Measurements from ENCODE around the gene HEATR5B.
A peak's percentile ranks its signal among the peaks of the same experiment; 100 is the strongest.

HEATR5B gene

GRCh38 chr2:36975306-36975705 is 108.9 kb downstream of the HEATR5B start:
- Histone ChIP-seq H3K4me1 (ENCODE audit: insufficient read depth, low read length) (no peaks in the 10 kb centered on the region), H3K27me3 (ENCODE audit: control insufficient read depth in 1 of 2, insufficient read depth in 2 of 2, low read length in 2 of 2) (no peaks in the 10 kb centered on the region), H3K9me3 (ENCODE audit: low read length) (no peaks in the 10 kb centered on the region), H3K27ac (ENCODE audit: low read depth, low read length) (no peak overlapping the region), H3K9ac (ENCODE audit: low read length) (no peak overlapping the region), H3K4me3 (ENCODE audit: low read depth in 1 of 2, low read length in 2 of 2) (no peak overlapping the region), H3K36me3 (ENCODE audit: insufficient read depth, low read length) (no peaks in the 10 kb centered on the region)

GRCh38 chr2:36973320-36973719 is 110.9 kb downstream of the HEATR5B start:
- H3K36me3 ChIP-seq (ENCODE audit: insufficient read depth, low read length) = no peaks in the 10 kb centered on the region
- H3K4me1 ChIP-seq (ENCODE audit: insufficient read depth, low read length) = no peaks in the 10 kb centered on the region
- no peaks in the 10 kb centered on the region for H3K27me3 ChIP-seq (ENCODE audit: control insufficient read depth in 1 of 2, insufficient read depth in 2 of 2, low read length in 2 of 2)
- no peak overlapping the region for H3K27ac ChIP-seq (ENCODE audit: low read depth, low read length)
- no peaks in the 10 kb centered on the region for H3K9me3 ChIP-seq (ENCODE audit: low read length)
- H3K9ac ChIP-seq (ENCODE audit: low read length) = no peak overlapping the region
- no peak overlapping the region for H3K4me3 ChIP-seq (ENCODE audit: low read depth in 1 of 2, low read length in 2 of 2)

GRCh38 chr2:36971990-36972389 is 112.2 kb downstream of the HEATR5B start:
- Histone ChIP-seq H3K4me1 (ENCODE audit: insufficient read depth, low read length) (no peaks in the 10 kb centered on the region), H3K36me3 (ENCODE audit: insufficient read depth, low read length) (no peaks in the 10 kb centered on the region), H3K27ac (ENCODE audit: low read depth, low read length) (no peak overlapping the region), H3K27me3 (ENCODE audit: control insufficient read depth in 1 of 2, insufficient read depth in 2 of 2, low read length in 2 of 2) (no peaks in the 10 kb centered on the region), H3K9me3 (ENCODE audit: low read length) (no peaks in the 10 kb centered on the region), H3K9ac (ENCODE audit: low read length) (no peak overlapping the region), H3K4me3 (ENCODE audit: low read depth in 1 of 2, low read length in 2 of 2) (no peak overlapping the region)

- Histone ChIP-seq H3K36me3 (ENCODE audit: insufficient read depth, low read length) (no peaks in the 10 kb centered on the region), H3K9ac (ENCODE audit: low read length) (peak overlapping the region; percentile 81), H3K4me1 (ENCODE audit: insufficient read depth, low read length) (peaks cover 15% of the 10 kb centered on the region), H3K27me3 (ENCODE audit: control insufficient read depth in 1 of 2, insufficient read depth in 2 of 2, low read length in 2 of 2) (no peaks in the 10 kb centered on the region), H3K9me3 (ENCODE audit: low read length) (no peaks in the 10 kb centered on the region), H3K27ac (ENCODE audit: low read depth, low read length) (peak overlapping the region; percentile 73), H3K4me3 (ENCODE audit: low read depth in 1 of 2, low read length in 2 of 2) (peak overlapping the region; percentile 73 to 93)
These were observed 116.8 kb downstream of the HEATR5B start for GRCh38 chr2:36967236-36967876.

- no peaks in the 10 kb centered on the region for H3K9me3 ChIP-seq (ENCODE audit: low read length)
- peak within 1 kb of the TSS; percentile 93 to 96 for H3K4me3 ChIP-seq (ENCODE audit: low read depth in 1 of 2, low read length in 2 of 2)
- H3K27me3 ChIP-seq (ENCODE audit: control insufficient read depth in 1 of 2, insufficient read depth in 2 of 2, low read length in 2 of 2) = no peaks in the 10 kb centered on the region
- no peaks in the 10 kb centered on the region for H3K36me3 ChIP-seq (ENCODE audit: insufficient read depth, low read length)
- H3K9ac ChIP-seq (ENCODE audit: low read length) = peak within 1 kb of the TSS; percentile 81
- H3K4me1 ChIP-seq (ENCODE audit: insufficient read depth, low read length) = peaks cover 15% of the 10 kb centered on the region
- H3K27ac ChIP-seq (ENCODE audit: low read depth, low read length) = peak within 1 kb of the TSS; percentile 82
These were observed 117.6 kb downstream of the HEATR5B start, which contains the start of gene STRN for GRCh38 chr2:36966370-36967235. STRN (minus strand) TSS chr2:36966536; CDS start chr2:36966463, 73 bp downstream.

- Histone ChIP-seq H3K9me3 (ENCODE audit: low read length) (no peaks in the 10 kb centered on the region), H3K27me3 (ENCODE audit: control insufficient read depth in 1 of 2, insufficient read depth in 2 of 2, low read length in 2 of 2) (no peaks in the 10 kb centered on the region), H3K27ac (ENCODE audit: low read depth, low read length) (peak overlapping the region; percentile 82), H3K4me3 (ENCODE audit: low read depth in 1 of 2, low read length in 2 of 2) (peak overlapping the region; percentile 93 to 96), H3K9ac (ENCODE audit: low read length) (peak overlapping the region; percentile 58), H3K4me1 (ENCODE audit: insufficient read depth, low read length) (peaks cover 15% of the 10 kb centered on the region), H3K36me3 (ENCODE audit: insufficient read depth, low read length) (no peaks in the 10 kb centered on the region)
These were observed 118.3 kb downstream of the HEATR5B start for GRCh38 chr2:36965751-36966369.

GRCh38 chr2:36965206-36965605 is 119.0 kb downstream of the HEATR5B start:
- H3K4me3 ChIP-seq (ENCODE audit: low read depth in 1 of 2, low read length in 2 of 2) = peak overlapping the region; percentile 93 to 96
- H3K27ac ChIP-seq (ENCODE audit: low read depth, low read length) = no peak overlapping the region
- H3K4me1 ChIP-seq (ENCODE audit: insufficient read depth, low read length) = peaks cover 15% of the 10 kb centered on the region
- H3K9ac ChIP-seq (ENCODE audit: low read length) = peak overlapping the region; percentile 58
- H3K9me3 ChIP-seq (ENCODE audit: low read length) = no peaks in the 10 kb centered on the region
- H3K27me3 ChIP-seq (ENCODE audit: control insufficient read depth in 1 of 2, insufficient read depth in 2 of 2, low read length in 2 of 2) = no peaks in the 10 kb centered on the region
- no peaks in the 10 kb centered on the region for H3K36me3 ChIP-seq (ENCODE audit: insufficient read depth, low read length)

- no peak overlapping the region for H3K9ac ChIP-seq (ENCODE audit: low read length)
- H3K36me3 ChIP-seq (ENCODE audit: insufficient read depth, low read length) = no peaks in the 10 kb centered on the region
- no peaks in the 10 kb centered on the region for H3K27me3 ChIP-seq (ENCODE audit: control insufficient read depth in 1 of 2, insufficient read depth in 2 of 2, low read length in 2 of 2)
- no peaks in the 10 kb centered on the region for H3K9me3 ChIP-seq (ENCODE audit: low read length)
- peaks cover 15% of the 10 kb centered on the region for H3K4me1 ChIP-seq (ENCODE audit: insufficient read depth, low read length)
- H3K27ac ChIP-seq (ENCODE audit: low read depth, low read length) = no peak overlapping the region
- H3K4me3 ChIP-seq (ENCODE audit: low read depth in 1 of 2, low read length in 2 of 2) = peak overlapping the region in 1 of 2 donors; percentile 15
These were observed 119.6 kb downstream of the HEATR5B start for GRCh38 chr2:36964496-36965058.

GRCh38 chr2:36963734-36964133 is 120.4 kb downstream of the HEATR5B start:
- no peak overlapping the region for H3K9ac ChIP-seq (ENCODE audit: low read length)
- peaks cover 15% of the 10 kb centered on the region for H3K4me1 ChIP-seq (ENCODE audit: insufficient read depth, low read length)
- no peak overlapping the region for H3K27ac ChIP-seq (ENCODE audit: low read depth, low read length)
- H3K9me3 ChIP-seq (ENCODE audit: low read length) = no peaks in the 10 kb centered on the region
- no peak overlapping the region for H3K4me3 ChIP-seq (ENCODE audit: low read depth in 1 of 2, low read length in 2 of 2)
- no peaks in the 10 kb centered on the region for H3K27me3 ChIP-seq (ENCODE audit: control insufficient read depth in 1 of 2, insufficient read depth in 2 of 2, low read length in 2 of 2)
- no peaks in the 10 kb centered on the region for H3K36me3 ChIP-seq (ENCODE audit: insufficient read depth, low read length)

- H3K27me3 ChIP-seq (ENCODE audit: control insufficient read depth in 1 of 2, insufficient read depth in 2 of 2, low read length in 2 of 2) = no peaks in the 10 kb centered on the region
- no peak overlapping the region for H3K27ac ChIP-seq (ENCODE audit: low read depth, low read length)
- no peak overlapping the region for H3K9ac ChIP-seq (ENCODE audit: low read length)
- no peak overlapping the region for H3K4me3 ChIP-seq (ENCODE audit: low read depth in 1 of 2, low read length in 2 of 2)
- H3K36me3 ChIP-seq (ENCODE audit: insufficient read depth, low read length) = no peaks in the 10 kb centered on the region
- peaks cover 15% of the 10 kb centered on the region for H3K4me1 ChIP-seq (ENCODE audit: insufficient read depth, low read length)
- H3K9me3 ChIP-seq (ENCODE audit: low read length) = no peaks in the 10 kb centered on the region
These were observed 121.1 kb downstream of the HEATR5B start for GRCh38 chr2:36963106-36963505.

GRCh38 chr2:36960773-36961172 is 123.4 kb downstream of the HEATR5B start:
- Histone ChIP-seq H3K36me3 (ENCODE audit: insufficient read depth, low read length) (no peaks in the 10 kb centered on the region), H3K27me3 (ENCODE audit: control insufficient read depth in 1 of 2, insufficient read depth in 2 of 2, low read length in 2 of 2) (no peaks in the 10 kb centered on the region), H3K4me1 (ENCODE audit: insufficient read depth, low read length) (peaks cover 15% of the 10 kb centered on the region), H3K4me3 (ENCODE audit: low read depth in 1 of 2, low read length in 2 of 2) (no peak overlapping the region), H3K9ac (ENCODE audit: low read length) (no peak overlapping the region), H3K9me3 (ENCODE audit: low read length) (no peaks in the 10 kb centered on the region), H3K27ac (ENCODE audit: low read depth, low read length) (no peak overlapping the region)
